H9 (cell line): ENCODE measurements around the gene ANO2. TPM values are rescaled to one million over a fixed set of nuclear protein-coding genes. Genes with fewer than 3 reads are reported as not detected.

Experiments used
- DNase-seq: peaks from one replicate; pipeline ENCODE4 v3.0.0-alpha.2; 2017
- H2AFZ ChIP-seq: one replicate; pipeline ENCODE4 v1.6.1; 2013; ENCODE audit warnings: mild to moderate bottlenecking, low read length, control low read depth, moderate library complexity
- H2AK5ac ChIP-seq: 2 replicates; pipeline ENCODE4 v1.6.1; 2013; ENCODE audit warnings: low read length, control low read depth, mixed read lengths; ENCODE audit not compliant: insufficient read length
- H2BK120ac ChIP-seq: one replicate; pipeline ENCODE4 v1.6.1; 2013; ENCODE audit warnings: low read depth, mild to moderate bottlenecking, low read length, control low read depth, inconsistent platforms; ENCODE audit not compliant: poor library complexity, severe bottlenecking
- H2BK12ac ChIP-seq: 2 replicates; pipeline ENCODE4 v1.6.1; 2013; ENCODE audit warnings: low read length, control low read depth, mixed read lengths, low read depth; ENCODE audit not compliant: insufficient read length
- H2BK15ac ChIP-seq: 2 replicates; pipeline ENCODE4 v1.6.1; 2013; ENCODE audit warnings: low read depth, low read length, control low read depth
- H2BK20ac ChIP-seq: one replicate; pipeline ENCODE4 v1.6.1; 2013; ENCODE audit warnings: low read depth, mild to moderate bottlenecking, low read length, control low read depth, inconsistent platforms; ENCODE audit not compliant: poor library complexity, severe bottlenecking
- H2BK5ac ChIP-seq: 2 replicates; pipeline ENCODE4 v1.6.1; 2013; ENCODE audit warnings: low read length, control low read depth, mixed read lengths; ENCODE audit not compliant: insufficient read length
- H3K14ac ChIP-seq: 2 replicates; pipeline ENCODE4 v1.6.1; 2013; ENCODE audit warnings: low read length, control low read depth; ENCODE audit not compliant: insufficient read depth
- H3K18ac ChIP-seq: 2 replicates; pipeline ENCODE4 v1.6.1; 2013; ENCODE audit warnings: low read depth, mild to moderate bottlenecking, mixed read lengths, low read length, control low read depth; ENCODE audit not compliant: insufficient read length
- H3K23ac ChIP-seq: 2 replicates; pipeline ENCODE4 v1.6.1; 2013; ENCODE audit warnings: low read length, control low read depth, mixed read lengths, low read depth; ENCODE audit not compliant: insufficient read length
- H3K23me2 ChIP-seq: 2 replicates; pipeline ENCODE4 v1.6.1; 2013; ENCODE audit warnings: low read depth, mild to moderate bottlenecking, mixed read lengths, low read length, control low read depth; ENCODE audit not compliant: insufficient read length, poor library complexity, severe bottlenecking
- H3K27ac ChIP-seq: 2 replicates; pipeline ENCODE4 v1.5.1; 2013; ENCODE audit warnings: low read length, control low read depth, mixed read lengths, low read depth; ENCODE audit not compliant: insufficient read length
- H3K27me3 ChIP-seq: 2 replicates; pipeline ENCODE4 v1.6.1; 2013; ENCODE audit warnings: low read length, control low read depth, inconsistent platforms; ENCODE audit not compliant: insufficient read depth
- H3K4ac ChIP-seq: 2 replicates; pipeline ENCODE4 v1.6.1; 2013; ENCODE audit warnings: low read depth, mild to moderate bottlenecking, control low read depth, inconsistent platforms, low read length, moderate library complexity
- H3K4me1 ChIP-seq: 2 replicates; pipeline ENCODE4 v1.6.1; 2013; ENCODE audit warnings: low read length, control low read depth, inconsistent platforms; ENCODE audit not compliant: insufficient read depth
- H3K4me2 ChIP-seq: 2 replicates; pipeline ENCODE4 v1.6.1; 2013; ENCODE audit warnings: low read length, control low read depth, mixed read lengths; ENCODE audit not compliant: insufficient read length, insufficient read depth
- H3K56ac ChIP-seq: 2 replicates; pipeline ENCODE4 v1.6.1; 2013; ENCODE audit warnings: low read depth, mild to moderate bottlenecking, mixed read lengths, low read length, control low read depth; ENCODE audit not compliant: insufficient read length
- H3K79me1 ChIP-seq: 2 replicates; pipeline ENCODE4 v1.6.1; 2013; ENCODE audit warnings: low read depth, mild to moderate bottlenecking, moderate library complexity, low read length, control low read depth, inconsistent platforms; ENCODE audit not compliant: insufficient read depth, poor library complexity, severe bottlenecking
- H3K79me2 ChIP-seq: 2 replicates; pipeline ENCODE4 v1.6.1; 2013; ENCODE audit warnings: low read length, control low read depth, inconsistent platforms; ENCODE audit not compliant: insufficient read depth
- H3K9ac ChIP-seq: 2 replicates; pipeline ENCODE4 v1.6.1; 2013; ENCODE audit warnings: low read length, control low read depth, mixed read lengths; ENCODE audit not compliant: insufficient read length; ENCODE audit errors: extremely low read depth
- H3K9me3 ChIP-seq: one replicate; pipeline ENCODE4 v1.6.1; 2013; ENCODE audit warnings: low read depth, low read length, inconsistent platforms; ENCODE audit not compliant: control insufficient read depth
- H3T11ph ChIP-seq: one replicate; pipeline ENCODE4 v1.6.1; 2013; ENCODE audit warnings: mild to moderate bottlenecking, low read length, control low read depth, inconsistent platforms
- H4K20me1 ChIP-seq: one replicate; pipeline ENCODE4 v1.6.1; 2013; ENCODE audit not compliant: control insufficient read depth, insufficient read length, insufficient read depth
- H4K5ac ChIP-seq: 2 replicates; pipeline ENCODE4 v1.6.1; 2013; ENCODE audit warnings: low read depth, mild to moderate bottlenecking, mixed read lengths, low read length, control low read depth; ENCODE audit not compliant: insufficient read length
- H4K8ac ChIP-seq: replicated peaks from 2 replicates; pipeline ENCODE4 v1.6.1; 2013; ENCODE audit warnings: low read length, control low read depth, mixed read lengths, low read depth; ENCODE audit not compliant: insufficient read length
- H4K91ac ChIP-seq: 2 replicates; pipeline ENCODE4 v1.6.1; 2013; ENCODE audit warnings: low read depth, mild to moderate bottlenecking, moderate library complexity, mixed read lengths, low read length, control low read depth; ENCODE audit not compliant: insufficient read length
- H3K27ac Mint-ChIP-seq, 3 experiments: 2 replicates in 2 of 3; 3 replicates in 1 of 3; pipeline ENCODE4 v1.8.0; 2020 to 2021; ENCODE audit warnings: mixed read lengths in 3 of 3, mild to moderate bottlenecking in 1 of 3, moderate library complexity in 1 of 3
- H3K27me3 Mint-ChIP-seq: 2 replicates; pipeline ENCODE4 v1.8.0; 2021; ENCODE audit warnings: low read depth, mild to moderate bottlenecking, moderate library complexity, mixed read lengths
- H3K36me3 Mint-ChIP-seq, 3 experiments: 2 replicates in 2 of 3; 3 replicates in 1 of 3; pipeline ENCODE4 v1.8.0; 2020 to 2021; ENCODE audit warnings: low read depth in 3 of 3, mixed read lengths in 3 of 3; ENCODE audit not compliant: insufficient read depth in 1 of 3
- H3K4me1 Mint-ChIP-seq, 2 experiments: 2 replicates each; pipeline ENCODE4 v1.8.0; 2020; ENCODE audit warnings: mixed read lengths in 2 of 2
- H3K4me3 Mint-ChIP-seq, 2 experiments: 2 replicates in 1 of 2; 3 replicates in 1 of 2; pipeline ENCODE4 v1.8.0; 2020 to 2021; ENCODE audit warnings: mild to moderate bottlenecking in 2 of 2, mixed read lengths in 2 of 2, moderate library complexity in 1 of 2
- H3K9me3 Mint-ChIP-seq, 2 experiments: 2 replicates in 1 of 2; 3 replicates in 1 of 2; pipeline ENCODE4 v1.8.0; 2020; ENCODE audit warnings: mild to moderate bottlenecking in 2 of 2, mixed read lengths in 2 of 2, moderate library complexity in 1 of 2
- CTCF ChIP-seq: fragments of 200-600 bp; sonication (generic); conservative IDR thresholded peaks from 3 replicates; pipeline ENCODE4 v1.8.0; 2021; ENCODE audit warnings: antibody characterized with exemption, mild to moderate bottlenecking
- WGBS: extraction: QIAGEN DNeasy Blood & Tissue Kit; methylation state at CpG from one replicate; pipeline ENCODE4 v1.1.7; 2013; ENCODE audit warnings: missing lambda C conversion rate, low lambda C conversion rate, mixed read lengths; ENCODE audit not compliant: insufficient read length; ENCODE audit errors: extremely low coverage; 5-methylcytosine and 5-hydroxymethylcytosine counted together
- total RNA-seq: library from RNA; stranded (reverse); gene quantifications from 2 replicates; pipeline ENCODE4 v1.2.1, GENCODE V29; 2021

The ANO2 gene
- total RNA-seq, 1 experiment from 2014 or later, result 3.8 TPM

- no CpG with 5 or more reads among the region's 3 CpGs for WGBS
- Histone ChIP-seq H3K79me1 (no peaks in the 10 kb centered on the region), H2BK5ac (no peak overlapping the region), H3K4me1 (no peaks in the 10 kb centered on the region; the same call in 1 of the 2 replicates), H2BK15ac (no peak overlapping the region), H3K18ac (no peak overlapping the region), H2BK120ac (no peak overlapping the region), H2AK5ac (no peak overlapping the region), H4K5ac (no peak overlapping the region), H3K4me2 (no peak overlapping the region), H3K9ac (no peak overlapping the region), H3K9me3 (no peaks in the 10 kb centered on the region), H4K20me1 (no peaks in the 10 kb centered on the region), H3K14ac (no peak overlapping the region), H2BK20ac (no peak overlapping the region), H3K79me2 (no peaks in the 10 kb centered on the region), H3K4ac (no peak overlapping the region), H3K56ac (no peak overlapping the region), H4K8ac (no peak overlapping the region), H2BK12ac (no peak overlapping the region), H3K23ac (no peak overlapping the region), H3K27ac (no peak overlapping the region), H3T11ph (no peak overlapping the region), H3K23me2 (no peaks in the 10 kb centered on the region), H2AFZ (no peak overlapping the region), H4K91ac (no peak overlapping the region), H3K27me3 (no peaks in the 10 kb centered on the region)
- peak; percentile 13 for DNase-seq
- Mint-ChIP-seq H3K36me3 (no peaks in the 10 kb centered on the region), H3K4me1 (peaks cover 15 to 35% of the 10 kb centered on the region in 2 experiments), H3K27ac (peak overlapping the region in 1 of 3 experiments; percentile 24; a peak in 1 of 7 replicates), H3K9me3 (no peaks in the 10 kb centered on the region), H3K4me3 (no peak overlapping the region), H3K27me3 (no peaks in the 10 kb centered on the region; the same call in 1 of the 2 replicates)
- TF ChIP-seq CTCF, result no peak
These were observed 74.9 kb downstream of the ANO2 start for GRCh38 chr12:5870183-5870582.
